Progenitor cell of endocrine pancreas (in vitro differentiated cells): Measurements from ENCODE around the gene CILP. TPM values are rescaled to one million over a fixed set of nuclear protein-coding genes. Genes with fewer than 3 reads are reported as not detected.

Source experiments
- DNase-seq: peaks from one replicate; pipeline ENCODE4 v3.0.0; 2021; ENCODE audit warnings: low spot score; ENCODE audit not compliant: unreplicated experiment
- H3K27ac Mint-ChIP-seq: 2 replicates; pipeline ENCODE4 v1.8.0; 2021; ENCODE audit warnings: mild to moderate bottlenecking, moderate library complexity, mixed read lengths
- H3K27me3 Mint-ChIP-seq: 2 replicates; pipeline ENCODE4 v1.8.0; 2021; ENCODE audit warnings: mixed read lengths
- H3K36me3 Mint-ChIP-seq: 2 replicates; pipeline ENCODE4 v1.8.0; 2022; ENCODE audit warnings: mixed read lengths; ENCODE audit not compliant: insufficient read depth
- H3K4me1 Mint-ChIP-seq: 2 replicates; pipeline ENCODE4 v1.8.0; 2021; ENCODE audit warnings: low read depth, mixed read lengths
- H3K4me3 Mint-ChIP-seq: 2 replicates; pipeline ENCODE4 v1.8.0; 2021; ENCODE audit warnings: low read depth, mild to moderate bottlenecking, moderate library complexity, mixed read lengths
- H3K9me3 Mint-ChIP-seq: 2 replicates; pipeline ENCODE4 v1.8.0; 2021; ENCODE audit warnings: low read depth, mixed read lengths
- total RNA-seq: library from RNA; stranded (reverse); gene quantifications from 2 replicates; pipeline ENCODE4 v1.2.1, GENCODE V29; 2021
- TF ChIP-seq, protein P1 (sequence below): fragments of 200-600 bp; sonication (generic); IDR thresholded peaks from one replicate; pipeline ENCODE4 v1.5.0; 2021; ENCODE audit warnings: antibody characterized with exemption, mild to moderate bottlenecking; ENCODE audit not compliant: unreplicated experiment

CILP gene
- total RNA-seq, 1 donor from 2014 or later = 0.29 TPM

DNA sequence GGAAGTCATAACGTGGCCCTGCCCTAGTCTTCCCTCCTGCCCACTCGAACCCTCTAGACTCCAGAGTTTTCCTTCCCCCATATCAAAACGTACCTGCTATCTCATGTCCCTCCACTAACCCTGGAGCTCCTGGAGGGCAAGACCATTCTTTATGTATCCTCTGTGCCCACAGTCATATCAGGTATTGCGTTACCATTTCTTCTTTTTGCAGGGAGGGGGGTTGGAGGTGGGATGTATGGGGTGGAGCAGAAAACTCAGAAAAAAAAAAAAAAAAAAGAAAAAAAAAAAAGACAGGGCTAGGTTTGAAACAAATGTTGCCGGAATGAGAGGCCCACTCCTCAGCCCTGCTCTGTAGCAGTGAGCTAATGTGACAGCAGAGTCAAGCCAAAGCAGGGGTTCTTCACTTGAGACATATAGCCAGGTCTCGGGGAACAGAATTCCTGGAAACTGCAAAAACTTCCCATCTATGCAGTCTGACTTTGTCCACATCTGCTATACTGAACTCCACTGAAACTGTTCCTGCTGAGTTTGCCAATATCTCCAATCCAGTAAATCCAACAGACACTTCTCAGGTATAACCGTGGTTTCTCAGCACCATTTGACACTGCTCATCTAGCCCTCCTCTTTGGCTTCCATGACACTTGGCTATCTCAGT, 44.3 kb upstream of the CILP start:
- H3K27ac Mint-ChIP-seq = no peak overlapping the region
- TF ChIP-seq, protein P1, sequence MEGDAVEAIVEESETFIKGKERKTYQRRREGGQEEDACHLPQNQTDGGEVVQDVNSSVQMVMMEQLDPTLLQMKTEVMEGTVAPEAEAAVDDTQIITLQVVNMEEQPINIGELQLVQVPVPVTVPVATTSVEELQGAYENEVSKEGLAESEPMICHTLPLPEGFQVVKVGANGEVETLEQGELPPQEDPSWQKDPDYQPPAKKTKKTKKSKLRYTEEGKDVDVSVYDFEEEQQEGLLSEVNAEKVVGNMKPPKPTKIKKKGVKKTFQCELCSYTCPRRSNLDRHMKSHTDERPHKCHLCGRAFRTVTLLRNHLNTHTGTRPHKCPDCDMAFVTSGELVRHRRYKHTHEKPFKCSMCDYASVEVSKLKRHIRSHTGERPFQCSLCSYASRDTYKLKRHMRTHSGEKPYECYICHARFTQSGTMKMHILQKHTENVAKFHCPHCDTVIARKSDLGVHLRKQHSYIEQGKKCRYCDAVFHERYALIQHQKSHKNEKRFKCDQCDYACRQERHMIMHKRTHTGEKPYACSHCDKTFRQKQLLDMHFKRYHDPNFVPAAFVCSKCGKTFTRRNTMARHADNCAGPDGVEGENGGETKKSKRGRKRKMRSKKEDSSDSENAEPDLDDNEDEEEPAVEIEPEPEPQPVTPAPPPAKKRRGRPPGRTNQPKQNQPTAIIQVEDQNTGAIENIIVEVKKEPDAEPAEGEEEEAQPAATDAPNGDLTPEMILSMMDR = no peak
- no peak overlapping the region for H3K4me3 Mint-ChIP-seq
- H3K27me3 Mint-ChIP-seq = no peaks in the 10 kb centered on the region
- peaks cover 6% of the 10 kb centered on the region for H3K4me1 Mint-ChIP-seq
- H3K9me3 Mint-ChIP-seq = no peaks in the 10 kb centered on the region
- H3K36me3 Mint-ChIP-seq = peaks cover 11% of the 10 kb centered on the region
- no peak for DNase-seq

DNA sequence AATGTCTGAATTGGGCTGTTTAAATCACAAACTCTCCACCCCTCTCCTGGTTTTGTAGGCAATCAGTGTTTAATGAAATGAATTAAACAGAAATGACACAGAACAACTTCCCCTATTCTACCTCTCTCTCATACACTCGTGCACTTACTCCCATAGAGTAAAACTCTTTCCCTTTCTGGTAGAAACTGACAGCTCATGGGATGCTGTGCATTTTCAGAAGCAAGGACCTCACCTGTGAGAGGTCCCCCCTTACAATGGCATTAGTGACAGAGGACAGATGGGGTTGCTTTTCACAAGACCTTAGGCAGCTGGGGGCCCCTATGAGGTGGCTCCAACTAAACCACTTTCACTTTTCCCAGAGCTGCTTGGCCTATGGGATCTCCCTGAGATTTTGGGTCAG, 43.5 kb upstream of the CILP start:
- H3K27me3 Mint-ChIP-seq = no peaks in the 10 kb centered on the region
- no peaks in the 10 kb centered on the region for H3K9me3 Mint-ChIP-seq
- TF ChIP-seq, protein P1 = no peak
- no peak for DNase-seq
- peaks cover 6% of the 10 kb centered on the region for H3K4me1 Mint-ChIP-seq
- H3K27ac Mint-ChIP-seq = no peak overlapping the region
- peaks cover 9% of the 10 kb centered on the region for H3K36me3 Mint-ChIP-seq
- no peak overlapping the region for H3K4me3 Mint-ChIP-seq

DNA sequence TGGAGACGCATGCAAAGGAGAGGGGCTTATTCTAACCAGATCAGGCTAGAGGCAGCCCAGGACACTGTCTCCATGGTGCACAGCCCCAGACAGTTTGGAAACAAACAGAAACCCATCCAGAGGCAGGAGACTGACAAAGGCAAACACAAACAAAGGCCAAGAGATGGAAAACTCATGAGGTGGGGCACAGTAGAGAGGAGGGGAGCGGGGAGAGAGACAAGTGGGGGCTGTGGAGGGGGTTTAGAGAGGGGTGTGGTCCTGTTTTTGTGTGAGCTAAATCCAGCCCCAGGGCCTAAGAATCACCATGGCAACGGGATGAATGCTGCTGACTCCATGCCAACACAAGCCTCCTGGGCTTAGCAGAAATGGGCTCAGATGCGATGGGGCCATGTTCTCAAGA, 43.1 kb upstream of the CILP start:
- H3K27ac Mint-ChIP-seq = no peak overlapping the region

DNA sequence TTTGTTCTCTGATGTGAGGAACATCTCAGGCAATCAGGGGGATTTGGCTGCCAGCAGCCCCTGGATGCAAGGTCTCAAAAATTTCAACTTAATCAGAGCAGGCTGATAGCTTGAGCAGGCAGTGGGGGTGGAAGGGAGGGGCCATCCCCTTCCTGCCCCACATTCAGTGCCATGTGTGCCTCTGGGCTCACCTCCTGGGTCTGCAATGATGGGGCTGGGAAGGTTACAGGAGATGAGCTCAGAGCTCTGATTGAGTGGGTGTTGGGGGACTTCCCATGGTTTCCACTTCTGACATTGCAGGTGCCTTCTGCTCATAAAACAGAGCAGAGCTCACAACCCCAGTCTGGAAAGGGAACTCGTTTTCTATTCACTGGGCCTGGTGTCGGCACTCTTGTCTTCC, 38.4 kb upstream of the CILP start:
- Mint-ChIP-seq H3K36me3 (peaks cover 7% of the 10 kb centered on the region), H3K4me3 (no peak overlapping the region), H3K27ac (no peak overlapping the region), H3K4me1 (peaks cover 11% of the 10 kb centered on the region), H3K9me3 (no peaks in the 10 kb centered on the region), H3K27me3 (no peaks in the 10 kb centered on the region)
- TF ChIP-seq, protein P1 = no peak
- DNase-seq = no peak

More for the DNA sequence above, 43.1 kb upstream of the CILP start:
- Mint-ChIP-seq H3K4me1 (peaks cover 6% of the 10 kb centered on the region), H3K4me3 (no peak overlapping the region), H3K27me3 (no peaks in the 10 kb centered on the region), H3K9me3 (no peaks in the 10 kb centered on the region), H3K36me3 (peaks cover 9% of the 10 kb centered on the region)
- TF ChIP-seq, protein P1 = no peak
- no peak for DNase-seq

DNA sequence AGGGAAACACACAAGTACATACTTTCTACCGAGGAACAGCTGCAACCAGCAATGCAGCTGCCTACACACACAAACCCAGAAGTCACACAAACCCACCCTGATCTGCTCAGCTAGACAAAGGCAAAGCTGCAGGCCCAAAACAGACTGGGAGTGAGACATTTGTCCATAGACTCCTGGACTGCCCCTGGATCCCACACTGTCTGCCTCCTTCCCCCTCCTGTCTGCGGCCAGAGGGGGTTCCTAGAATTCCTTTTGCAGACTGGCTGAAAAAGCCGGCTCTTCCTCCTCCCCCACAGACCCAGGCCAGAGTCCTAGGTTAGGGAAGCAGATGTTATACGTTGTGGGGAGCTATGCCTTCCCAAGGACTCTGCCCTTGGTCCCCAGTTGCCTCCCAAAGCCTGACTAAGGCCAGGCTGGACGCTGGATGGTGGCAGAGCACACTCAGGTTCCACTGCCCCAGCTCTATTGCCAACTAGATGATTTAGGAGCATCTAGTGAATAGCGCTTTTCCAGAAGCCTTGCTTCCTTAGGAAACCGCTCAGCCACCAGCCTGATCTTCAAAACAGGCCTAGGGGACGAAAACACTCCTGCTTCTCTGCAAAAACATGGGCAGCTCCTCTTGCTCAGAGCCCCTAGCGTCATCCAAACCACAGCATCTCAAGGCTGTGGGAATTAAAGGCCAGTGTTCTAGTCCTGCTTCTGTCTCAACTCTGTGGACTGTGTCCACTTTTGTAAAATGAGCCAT, 37.4 kb upstream of the CILP start:
- H3K27ac Mint-ChIP-seq = peak overlapping the region; percentile 52
- TF ChIP-seq, protein P1 = no peak
- H3K27me3 Mint-ChIP-seq = no peaks in the 10 kb centered on the region
- no peak for DNase-seq
- H3K9me3 Mint-ChIP-seq = no peaks in the 10 kb centered on the region
- peaks cover 5% of the 10 kb centered on the region for H3K36me3 Mint-ChIP-seq
- peaks cover 11% of the 10 kb centered on the region for H3K4me1 Mint-ChIP-seq
- no peak overlapping the region for H3K4me3 Mint-ChIP-seq
